Type B pancreatic cell (in vitro differentiated cells): ENCODE results near the gene CHCHD6. TPM values are rescaled to one million over a fixed set of nuclear protein-coding genes. Genes with fewer than 3 reads are reported as not detected.

ENCODE experiments used
- DNase-seq: peaks from one replicate; pipeline ENCODE4 v3.0.0; 2021; ENCODE audit warnings: mixed read lengths; ENCODE audit not compliant: unreplicated experiment; ENCODE audit errors: extremely low spot score
- H3K27ac Mint-ChIP-seq: 2 replicates; pipeline ENCODE4 v1.8.0; 2021; ENCODE audit warnings: mild to moderate bottlenecking, mixed read lengths
- H3K27me3 Mint-ChIP-seq: 2 replicates; pipeline ENCODE4 v1.8.0; 2021; ENCODE audit warnings: mixed read lengths
- H3K36me3 Mint-ChIP-seq: 2 replicates; pipeline ENCODE4 v1.8.0; 2021; ENCODE audit warnings: mixed read lengths
- H3K4me1 Mint-ChIP-seq: one replicate; pipeline ENCODE4 v1.8.0; 2021; ENCODE audit warnings: mixed read lengths; ENCODE audit not compliant: unreplicated experiment
- H3K4me3 Mint-ChIP-seq: 2 replicates; pipeline ENCODE4 v1.8.0; 2021; ENCODE audit warnings: mild to moderate bottlenecking, mixed read lengths
- H3K9me3 Mint-ChIP-seq: 2 replicates; pipeline ENCODE4 v1.8.0; 2021; ENCODE audit warnings: mixed read lengths
- total RNA-seq: library from RNA; stranded (reverse); gene quantifications from 2 replicates; pipeline ENCODE4 v1.2.1, GENCODE V29; 2021; ENCODE audit warnings: low replicate concordance
- TF ChIP-seq, protein P1 (sequence below): fragments of 200-600 bp; sonication (generic); conservative IDR thresholded peaks from 2 replicates; pipeline ENCODE4 v1.5.0; 2021; ENCODE audit warnings: antibody characterized with exemption, mild to moderate bottlenecking

The CHCHD6 gene
- total RNA-seq, 1 donor from 2014 or later, result 17.5 TPM

DNA sequence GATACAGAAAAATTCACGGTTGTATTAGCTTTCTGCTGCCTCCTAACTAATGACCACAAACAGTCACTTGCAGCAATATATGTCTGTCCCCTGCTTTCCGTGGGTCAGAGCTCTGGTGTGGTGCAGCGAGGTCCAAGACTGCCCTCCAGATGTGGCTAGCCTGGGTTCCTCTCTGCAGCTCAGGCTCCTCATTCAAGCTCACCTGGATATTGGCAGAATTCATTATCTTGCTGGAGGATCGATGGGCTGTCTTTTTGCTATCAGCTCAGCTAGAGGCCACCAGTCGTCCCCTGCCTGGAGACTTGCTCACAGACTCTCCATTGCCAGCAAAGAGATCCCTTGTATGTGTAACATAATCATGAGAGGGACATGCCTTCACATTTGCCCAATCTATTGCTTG lies 266.1 kb downstream of the CHCHD6 start:
- H3K4me3 Mint-ChIP-seq, result no peak overlapping the region
- peaks cover 3% of the 10 kb centered on the region for H3K27me3 Mint-ChIP-seq
- no peak for DNase-seq
- peaks cover 11% of the 10 kb centered on the region for H3K9me3 Mint-ChIP-seq
- no peaks in the 10 kb centered on the region for H3K36me3 Mint-ChIP-seq
- peaks cover 32% of the 10 kb centered on the region for H3K4me1 Mint-ChIP-seq
- TF ChIP-seq, protein P1, sequence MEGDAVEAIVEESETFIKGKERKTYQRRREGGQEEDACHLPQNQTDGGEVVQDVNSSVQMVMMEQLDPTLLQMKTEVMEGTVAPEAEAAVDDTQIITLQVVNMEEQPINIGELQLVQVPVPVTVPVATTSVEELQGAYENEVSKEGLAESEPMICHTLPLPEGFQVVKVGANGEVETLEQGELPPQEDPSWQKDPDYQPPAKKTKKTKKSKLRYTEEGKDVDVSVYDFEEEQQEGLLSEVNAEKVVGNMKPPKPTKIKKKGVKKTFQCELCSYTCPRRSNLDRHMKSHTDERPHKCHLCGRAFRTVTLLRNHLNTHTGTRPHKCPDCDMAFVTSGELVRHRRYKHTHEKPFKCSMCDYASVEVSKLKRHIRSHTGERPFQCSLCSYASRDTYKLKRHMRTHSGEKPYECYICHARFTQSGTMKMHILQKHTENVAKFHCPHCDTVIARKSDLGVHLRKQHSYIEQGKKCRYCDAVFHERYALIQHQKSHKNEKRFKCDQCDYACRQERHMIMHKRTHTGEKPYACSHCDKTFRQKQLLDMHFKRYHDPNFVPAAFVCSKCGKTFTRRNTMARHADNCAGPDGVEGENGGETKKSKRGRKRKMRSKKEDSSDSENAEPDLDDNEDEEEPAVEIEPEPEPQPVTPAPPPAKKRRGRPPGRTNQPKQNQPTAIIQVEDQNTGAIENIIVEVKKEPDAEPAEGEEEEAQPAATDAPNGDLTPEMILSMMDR, result no peak
- H3K27ac Mint-ChIP-seq, result no peak overlapping the region

DNA sequence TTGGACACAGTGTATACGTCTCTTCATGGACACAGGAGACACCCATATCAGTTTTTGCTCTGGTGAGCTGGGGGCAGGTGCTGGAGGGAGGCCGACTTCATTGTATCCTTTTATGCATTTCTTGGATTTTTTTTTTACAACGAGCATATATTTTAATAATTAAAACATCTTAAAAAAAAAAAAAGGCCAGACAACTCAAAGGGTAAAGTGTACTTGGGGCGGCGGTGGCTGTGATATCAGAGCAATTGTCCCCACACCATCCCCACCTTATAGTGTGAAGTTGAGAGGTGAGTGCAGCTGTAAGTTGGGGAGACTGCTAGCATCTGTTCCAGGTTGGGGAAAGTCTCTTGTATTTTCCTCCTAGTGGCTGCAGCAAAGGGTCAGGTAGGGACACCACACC lies 266.9 kb downstream of the CHCHD6 start:
- no peak overlapping the region for H3K27ac Mint-ChIP-seq
- TF ChIP-seq, protein P1, result no peak
- DNase-seq, result no peak
- no peaks in the 10 kb centered on the region for H3K36me3 Mint-ChIP-seq
- peaks cover 32% of the 10 kb centered on the region for H3K4me1 Mint-ChIP-seq
- peaks cover 14% of the 10 kb centered on the region for H3K9me3 Mint-ChIP-seq
- H3K27me3 Mint-ChIP-seq, result peaks cover 3% of the 10 kb centered on the region
- H3K4me3 Mint-ChIP-seq, result no peak overlapping the region

DNA sequence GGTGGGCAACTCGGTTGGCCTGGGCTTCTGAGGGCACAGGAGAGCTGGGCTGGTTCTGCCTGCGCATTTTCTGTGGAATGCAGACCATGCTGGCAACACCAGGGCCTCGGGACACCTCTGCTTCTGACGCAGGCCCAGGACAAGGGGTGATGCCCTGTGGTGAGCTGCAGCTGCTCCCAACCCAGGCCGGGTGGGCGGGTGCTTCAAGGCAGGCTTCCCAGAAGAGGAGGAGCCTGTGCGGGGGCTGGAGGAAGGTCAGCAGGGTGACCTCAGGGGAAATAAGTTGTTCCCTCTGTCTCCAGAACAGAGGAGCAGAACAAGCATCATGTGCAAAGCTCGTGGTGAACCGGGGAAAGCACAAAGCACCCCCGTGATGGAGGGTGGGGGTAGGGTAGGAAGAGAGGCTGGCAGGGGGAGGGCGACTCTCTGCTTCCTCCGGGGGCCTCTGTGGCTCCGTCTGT lies 267.9 kb downstream of the CHCHD6 start:
- Mint-ChIP-seq H3K27ac (no peak overlapping the region), H3K36me3 (no peaks in the 10 kb centered on the region), H3K4me3 (no peak overlapping the region), H3K9me3 (peaks cover 14% of the 10 kb centered on the region), H3K27me3 (peaks cover 3% of the 10 kb centered on the region), H3K4me1 (peaks cover 26% of the 10 kb centered on the region)
- TF ChIP-seq, protein P1, result no peak
- no peak for DNase-seq

GRCh38 chr3:126972866-126973265 lies 268.8 kb downstream of the CHCHD6 start:
- H3K4me1 Mint-ChIP-seq, result peaks cover 26% of the 10 kb centered on the region
- no peak overlapping the region for H3K4me3 Mint-ChIP-seq
- H3K27ac Mint-ChIP-seq, result no peak overlapping the region
- TF ChIP-seq, protein P1, result no peak
- H3K36me3 Mint-ChIP-seq, result no peaks in the 10 kb centered on the region
- peaks cover 3% of the 10 kb centered on the region for H3K27me3 Mint-ChIP-seq
- no peak for DNase-seq
- peaks cover 14% of the 10 kb centered on the region for H3K9me3 Mint-ChIP-seq

GRCh38 chr3:126973814-126974213 lies 269.8 kb downstream of the CHCHD6 start:
- no peak overlapping the region for H3K4me3 Mint-ChIP-seq
- H3K36me3 Mint-ChIP-seq, result no peaks in the 10 kb centered on the region
- peaks cover 9% of the 10 kb centered on the region for H3K27me3 Mint-ChIP-seq
- TF ChIP-seq, protein P1, result no peak
- DNase-seq, result no peak
- H3K27ac Mint-ChIP-seq, result no peak overlapping the region
- H3K4me1 Mint-ChIP-seq, result peaks cover 20% of the 10 kb centered on the region
- H3K9me3 Mint-ChIP-seq, result peaks cover 14% of the 10 kb centered on the region

- Mint-ChIP-seq H3K36me3 (no peaks in the 10 kb centered on the region), H3K4me1 (peaks cover 10% of the 10 kb centered on the region)
Measured at GRCh38 chr3:126974756-126975155, 270.7 kb downstream of the CHCHD6 start.

More at GRCh38 chr3:126974756-126975155, 270.7 kb downstream of the CHCHD6 start:
- Mint-ChIP-seq H3K4me3 (no peak overlapping the region), H3K9me3 (peaks cover 14% of the 10 kb centered on the region), H3K27me3 (peaks cover 16% of the 10 kb centered on the region), H3K27ac (no peak overlapping the region)
- DNase-seq, result no peak
- TF ChIP-seq, protein P1, result no peak
